Transverse colon (tissue), 4 donors: Measurements from ENCODE around the gene CD70. TPM values are rescaled to one million over a fixed set of nuclear protein-coding genes. Genes with fewer than 3 reads are reported as not detected.
"Not testable (repeated sequence)": the region's sequence is repeated elsewhere in the genome, so short reads cannot be mapped to it uniquely, and the experiment has no call there.

ENCODE experiments used
- DNase-seq: peaks from one replicate; pipeline ENCODE4 v3.0.0-alpha.2; 2019
- H3K27ac ChIP-seq, 4 donors: fragments of 200-600 bp; sonication (generic); 2 replicates each; pipeline ENCODE4 v1.5.1; 2016 to 2018; ENCODE audit warnings: inconsistent platforms in 4 of 4
- H3K27me3 ChIP-seq: fragments of 200-600 bp; sonication (generic); 2 replicates; pipeline ENCODE4 v1.5.1; 2017; ENCODE audit warnings: inconsistent platforms
- H3K36me3 ChIP-seq, 4 donors: fragments of 200-600 bp; sonication (generic); 2 replicates each; pipeline ENCODE4 v1.5.1; 2017 to 2019; ENCODE audit warnings: inconsistent platforms in 4 of 4
- H3K4me1 ChIP-seq, 4 donors: fragments of 200-600 bp; sonication (generic); 2 replicates each; pipeline ENCODE4 v1.5.1; 2017 to 2020; ENCODE audit warnings: inconsistent platforms in 4 of 4
- H3K4me3 ChIP-seq, 4 donors: fragments of 200-600 bp; sonication (generic); 1 replicate in 1 of 4; 2 replicates in 3 of 4; pipeline versions ENCODE4 v1.5.1 to v1.6.1; 2017 to 2019; ENCODE audit warnings: inconsistent platforms in 4 of 4
- H3K9me3 ChIP-seq, 2 donors: fragments of 200-600 bp; sonication (generic); 2 replicates each; pipeline ENCODE4 v1.5.1; 2017 to 2019; ENCODE audit warnings: inconsistent platforms in 2 of 2
- POLR2AphosphoS5 ChIP-seq, 3 donors: sonication (generic); formaldehyde crosslinking; IDR thresholded peaks; one replicate each; pipeline ENCODE4 v1.6.1; 2016; ENCODE audit warnings: antibody characterized with exemption in 3 of 3
- WGBS, 2 donors: methylation state at CpG; one replicate each; pipeline ENCODE4 v1.1.5; 2018; ENCODE audit warnings: low coverage in 1 of 2; 5-methylcytosine and 5-hydroxymethylcytosine counted together
- in situ Hi-C, 4 donors: fragments of 200-750 bp; cut with MboI; loops; one replicate each; pipeline versions ENCODE4 v1.15.0 to v1.15.1; 2017; ENCODE audit warnings: low sequenced_read_pairs in 3 of 4, low pct_ligation_motif_present in 1 of 4, low pct_unique_long_range_greater_than_20kb in 1 of 4
- intact Hi-C: fragments of 100-400 bp; cut with DNase I; formaldehyde crosslinking; loops from one replicate; pipeline ENCODE4 v1.15.1; 2023; ENCODE audit warnings: low total_unique reads
- total RNA-seq, 4 donors: library from RNA; depleted of rRNA; stranded (reverse); fragments of >200 nt; gene quantifications; one replicate each; pipeline ENCODE4 v1.1.0, GENCODE V29; 2016
- TF ChIP-seq, protein P1 (sequence below), 5 experiments: fragments of 200-600 bp in 3 of 5; fragments of 450-650 bp in 2 of 5; sonication (generic) in 3 of 5; IDR thresholded peaks; 1 replicate in 2 of 5; 2 replicates in 3 of 5; pipeline ENCODE4 v1.5.1; 2016 to 2017; ENCODE audit warnings: antibody characterized with exemption in 5 of 5, inconsistent platforms in 3 of 5, mild to moderate bottlenecking in 2 of 5, moderate library complexity in 1 of 5

CD70 gene
- not detected for total RNA-seq

GRCh38 chr19:6590827-6591319, at the start of gene CD70:
TSS of gene CD70 (minus strand) at chr19:6591150. CDS start at chr19:6591002, 148 bp downstream.
- Histone ChIP-seq H3K4me3 (peak within 1 kb of the TSS in 1 of 4 donors; percentile 23), H3K27ac (no peak within 1 kb of the TSS), H3K36me3 (no peaks in the 10 kb centered on the region), H3K4me1 (peaks cover 0 to 39% (median 10%) of the 10 kb centered on the region in 4 donors), H3K27me3 (peaks cover 96% of the 10 kb centered on the region), H3K9me3 (no peaks in the 10 kb centered on the region)
- in situ Hi-C loops, result no loop called here
- intact Hi-C loops, result no loop called here
- 0 to 2% methylated on average over 7 to 32 of the region's 35 CpGs for WGBS, 2 donors
- TF ChIP-seq POLR2AphosphoS5 (IDR thresholded peaks at IDR 0.05), result no peak
- DNase-seq, result peak; percentile 29

- intact Hi-C loops, DNase-seq, H3K4me1 ChIP-seq, H3K36me3 ChIP-seq, H3K27ac ChIP-seq, H3K9me3 ChIP-seq, H3K4me3 ChIP-seq: not testable (repeated sequence)
- WGBS, 2 donors, result 85% methylated on average over 9 of the region's 9 CpGs; no CpG with 5 or more reads in 1 of the 2 donors
- in situ Hi-C loops, result loop anchor here in 2 of 4 donors (25.0 kb wide), 2 partner anchors 128 to 222 kb away; partner anchors contain the start of gene TUBB4A (in 1 of the 2)
- H3K27me3 ChIP-seq, result peaks cover 12% of the 10 kb centered on the region
These were observed 49.4 kb upstream of the CD70 start for GRCh38 chr19:6640333-6640732.

- intact Hi-C loops (no loop called here), in situ Hi-C loops (loop anchor here (10.0 to 25.0 kb wide), 5 partner anchors 125 to 235 kb away; partner anchors contain the start of gene TUBB4A (in 1 of the 4))
- Histone ChIP-seq H3K36me3 (no peaks in the 10 kb centered on the region), H3K27ac (no peak overlapping the region), H3K4me3 (no peak overlapping the region), H3K4me1 (no peaks in the 10 kb centered on the region), H3K9me3 (no peaks in the 10 kb centered on the region), H3K27me3 (peaks cover 7% of the 10 kb centered on the region)
- 80 to 82% methylated on average over 3 to 4 of the region's 4 CpGs for WGBS, 2 donors
- TF ChIP-seq POLR2AphosphoS5 (IDR thresholded peaks at IDR 0.05), result no peak
- TF ChIP-seq, protein P1, sequence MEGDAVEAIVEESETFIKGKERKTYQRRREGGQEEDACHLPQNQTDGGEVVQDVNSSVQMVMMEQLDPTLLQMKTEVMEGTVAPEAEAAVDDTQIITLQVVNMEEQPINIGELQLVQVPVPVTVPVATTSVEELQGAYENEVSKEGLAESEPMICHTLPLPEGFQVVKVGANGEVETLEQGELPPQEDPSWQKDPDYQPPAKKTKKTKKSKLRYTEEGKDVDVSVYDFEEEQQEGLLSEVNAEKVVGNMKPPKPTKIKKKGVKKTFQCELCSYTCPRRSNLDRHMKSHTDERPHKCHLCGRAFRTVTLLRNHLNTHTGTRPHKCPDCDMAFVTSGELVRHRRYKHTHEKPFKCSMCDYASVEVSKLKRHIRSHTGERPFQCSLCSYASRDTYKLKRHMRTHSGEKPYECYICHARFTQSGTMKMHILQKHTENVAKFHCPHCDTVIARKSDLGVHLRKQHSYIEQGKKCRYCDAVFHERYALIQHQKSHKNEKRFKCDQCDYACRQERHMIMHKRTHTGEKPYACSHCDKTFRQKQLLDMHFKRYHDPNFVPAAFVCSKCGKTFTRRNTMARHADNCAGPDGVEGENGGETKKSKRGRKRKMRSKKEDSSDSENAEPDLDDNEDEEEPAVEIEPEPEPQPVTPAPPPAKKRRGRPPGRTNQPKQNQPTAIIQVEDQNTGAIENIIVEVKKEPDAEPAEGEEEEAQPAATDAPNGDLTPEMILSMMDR (IDR thresholded peaks at IDR 0.05), result no peak
- no peak for DNase-seq
These were observed 48.5 kb upstream of the CD70 start for GRCh38 chr19:6639439-6639838.

DNA sequence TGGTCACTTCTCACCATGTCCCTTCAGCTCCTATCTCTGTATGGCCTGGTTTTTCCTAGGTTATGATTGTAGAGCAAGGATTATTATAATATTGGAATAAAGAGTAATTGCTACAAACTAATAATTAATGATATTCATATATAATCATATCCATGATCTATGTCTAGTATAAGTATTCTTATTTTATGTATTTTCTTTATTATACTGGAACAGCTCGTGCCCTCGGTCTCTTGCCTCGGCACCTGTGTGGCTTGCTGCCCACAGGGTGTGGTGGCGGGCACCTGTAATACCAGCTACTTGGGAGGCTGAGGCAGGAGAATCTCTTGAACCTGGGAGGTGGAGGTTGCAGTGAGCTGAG, 42.5 kb upstream of the CD70 start:
- not testable (repeated sequence) for H3K4me1 ChIP-seq, H3K27ac ChIP-seq, H3K9me3 ChIP-seq, DNase-seq, H3K36me3 ChIP-seq, H3K4me3 ChIP-seq
- intact Hi-C loops, result loop anchor here (5.0 kb wide), 1 partner anchor 229 kb away; no protein-coding TSS in a partner anchor
- H3K27me3 ChIP-seq, result peaks cover 12% of the 10 kb centered on the region
- 45 to 52% methylated on average over 2 to 4 of the region's 4 CpGs for WGBS, 2 donors
- in situ Hi-C loops, result loop anchor here (10.0 to 25.0 kb wide), 5 partner anchors 119 to 241 kb away; partner anchors contain the start of gene TUBB4A (in 1 of the 4)

GRCh38 chr19:6632747-6633455, 42.0 kb upstream of the CD70 start:
- not testable (repeated sequence) for H3K36me3 ChIP-seq, H3K9me3 ChIP-seq, H3K27me3 ChIP-seq, H3K27ac ChIP-seq, H3K4me3 ChIP-seq, H3K4me1 ChIP-seq
- in situ Hi-C loops (loop anchor here (10.0 to 25.0 kb wide), 5 partner anchors 118 to 242 kb away; partner anchors contain the start of gene TUBB4A (in 1 of the 4)), intact Hi-C loops (loop anchor here (5.0 kb wide), 1 partner anchor 229 kb away; no protein-coding TSS in a partner anchor)
- WGBS, 2 donors, result 48 to 66% methylated on average over 7 to 26 of the region's 26 CpGs
- TF ChIP-seq, protein P1 (IDR thresholded peaks at IDR 0.05), result peak; percentile 65 to 79 (median 72)
- peak; percentile 79 for DNase-seq
